Measurements from ENCODE around the gene CFTR. TPM values are rescaled to one million over a fixed set of nuclear protein-coding genes. Genes with fewer than 3 reads are reported as not detected.

CFTR gene
- total and polyA plus RNA-seq, 2 of the 4 experiments (the other 2 are of a cell fraction): 0.18 to 0.21 TPM

GRCh38 chr7:117639966-117640365 lies 160.1 kb downstream of the CFTR start:
- H3K9ac ChIP-seq (ENCODE audit: low read depth, low read length): no peak overlapping the region
- TF ChIP-seq CHD1 (IDR thresholded peaks at IDR 0.05; ENCODE audit: low read depth, low read length) (no peak), POLR2A (IDR thresholded peaks at IDR 0.05; ENCODE audit: low read depth, low read length) (no peak), CEBPB (IDR thresholded peaks at IDR 0.05; ENCODE audit: low read depth, low read length) (no peak), MXI1 (IDR thresholded peaks at IDR 0.05; ENCODE audit: borderline replicate concordance, low read depth, low read length) (no peak), BHLHE40 (IDR thresholded peaks at IDR 0.05; ENCODE audit: low read depth, low read length) (no peak), RCOR1 (IDR thresholded peaks at IDR 0.05; ENCODE audit: insufficient replicate concordance, low read length) (no peak), MAFK (IDR thresholded peaks at IDR 0.05; ENCODE audit: low read depth, low read length) (no peak), CTCF (conservative IDR thresholded peaks at IDR 0.05; ENCODE audit: low read depth, low read length) (no peak)
- H3K56ac ChIP-seq (ENCODE audit: extremely low read depth, insufficient read depth, low read length): no peak overlapping the region
- H2BK15ac ChIP-seq (ENCODE audit: low read depth, low read length): no peak overlapping the region
- intact Hi-C loops (cut with micrococcal nuclease): no loop called here
- H2AFZ ChIP-seq (replicated peaks; ENCODE audit: low read length, poor library complexity): no peak overlapping the region
- no peak overlapping the region for H3K18ac ChIP-seq (ENCODE audit: low read depth, low read length)
- no peak overlapping the region for H4K5ac ChIP-seq (ENCODE audit: low read depth, low read length)
- no CpG with 5 or more reads among the region's 2 CpGs for WGBS, 2 experiments (ENCODE audit: extremely low coverage in 2 of 2, insufficient read length in 1 of 2)
- H2AK5ac ChIP-seq (ENCODE audit: low read depth, low read length): no peak overlapping the region
- no peak overlapping the region for H2BK120ac ChIP-seq (ENCODE audit: low read depth, low read length)
- H3K27me3 ChIP-seq (ENCODE audit: control insufficient read depth, insufficient read depth, low read length): no peaks in the 10 kb centered on the region
- no peak overlapping the region for H3K4ac ChIP-seq (ENCODE audit: low read depth, low read length)
- no peak overlapping the region for H2BK5ac ChIP-seq (ENCODE audit: low read depth, low read length, poor library complexity, severe bottlenecking)
- no peaks in the 10 kb centered on the region for H3K79me1 ChIP-seq (ENCODE audit: low read depth in 1 of 2, low read length in 2 of 2)
- dilution Hi-C loops (cut with HindIII; ENCODE audit: low sequenced_read_pairs, unreplicated experiment): no loop called here
- no peak overlapping the region for H2AK9ac ChIP-seq (replicated peaks; ENCODE audit: low read depth, low read length, poor library complexity)
- CTCF ChIA-PET: no interaction called here
- POLR2A ChIA-PET (ENCODE audit: unreplicated experiment): no interaction called here
- no peak overlapping the region for H4K8ac ChIP-seq (ENCODE audit: low read depth in 2 of 2, low read length in 2 of 2)
- H4K20me1 ChIP-seq (ENCODE audit: insufficient read depth, low read length): no peaks in the 10 kb centered on the region
- H3K36me3 ChIP-seq (ENCODE audit: control insufficient read depth, insufficient read depth, low read length): no peaks in the 10 kb centered on the region
- H3K27ac ChIP-seq (ENCODE audit: insufficient read depth, low read length): no peak overlapping the region
- no peaks in the 10 kb centered on the region for H3K9me1 ChIP-seq (ENCODE audit: insufficient read depth, low read length)
- H3K4me1 ChIP-seq (ENCODE audit: control insufficient read depth, insufficient read depth, low read length): no peaks in the 10 kb centered on the region
- H3K9me3 ChIP-seq (ENCODE audit: control insufficient read depth, insufficient read depth, low read length): no peaks in the 10 kb centered on the region
- H3K4me3 ChIP-seq (ENCODE audit: insufficient read depth, low read depth, low read length): no peak overlapping the region
- DNase-seq (no peak), ATAC-seq (ENCODE audit: low read depth) (no peak)
- H3K23ac ChIP-seq (ENCODE audit: low read depth, low read length): no peak overlapping the region
- no peak overlapping the region for H3K4me2 ChIP-seq (ENCODE audit: low read depth, low read length)
- no peak overlapping the region for H3K14ac ChIP-seq (replicated peaks; ENCODE audit: low read depth, low read length)
- H4K91ac ChIP-seq (ENCODE audit: insufficient read depth, low read depth, low read length): no peak overlapping the region
- H2BK20ac ChIP-seq (ENCODE audit: low read depth, low read length): no peak overlapping the region
- BruUV-seq (replicated peaks): no TSS peak
- in situ Hi-C loops (cut with MboI; ENCODE audit: low sequenced_read_pairs): no loop called here
